Neural progenitor cell (in vitro differentiated cells): ENCODE data around the gene PGK2.

Experiments
- CTCF ChIP-seq: fragments of 200-600 bp; sonication (generic); IDR thresholded peaks from 2 replicates; pipeline ENCODE4 v1.5.1; 2017; ENCODE audit warnings: antibody characterized with exemption, mild to moderate bottlenecking
- EZH2 ChIP-seq: fragments of 200-600 bp; sonication (generic); IDR thresholded peaks from 2 replicates; pipeline ENCODE4 v1.6.1; 2017; ENCODE audit warnings: antibody characterized with exemption, mild to moderate bottlenecking, moderate library complexity
- EZH2phosphoT487 ChIP-seq: fragments of 200-600 bp; sonication (generic); IDR thresholded peaks from 2 replicates; pipeline ENCODE4 v1.6.1; 2017; ENCODE audit warnings: antibody characterized with exemption

GRCh38 chr6:49787176-49787575, at the start of gene PGK2:
- no peak for TF ChIP-seq CTCF
- no peak for TF ChIP-seq EZH2
- no peak for TF ChIP-seq EZH2phosphoT487
